A549 (cell line): ENCODE results near the gene ADAM12. TPM values are rescaled to one million over a fixed set of nuclear protein-coding genes. Genes with fewer than 3 reads are reported as not detected.

ENCODE experiments used
- ATAC-seq, 2 experiments: fragments of 200-7000 bp in 1 of 2; fragments of >200 bp in 1 of 2; cut with Nextera tagmentation in 1 of 2; cut with Tn5 transposase in 1 of 2; 3 replicates each; pipeline versions ENCODE4 v1.8.0 to v1.9.1; 2018 to 2020; ENCODE audit warnings: mild to moderate bottlenecking in 1 of 2, moderate library complexity in 1 of 2
- CTCF ChIA-PET: fragments of 300-600 bp; sonication (Branson Sonifier 250); formaldehyde crosslinking; extraction: SDS; loops from one replicate; lab custom pipeline; 2021; ENCODE audit warnings: antibody characterized with exemption, inconsistent platforms; lab: Yijun Ruan, JAX
- POLR2A ChIA-PET: fragments of 350-600 bp; formaldehyde crosslinking; extraction: SDS; loops from one replicate; lab custom pipeline; 2021; ENCODE audit warnings: antibody characterized with exemption, inconsistent platforms; lab: Yijun Ruan, JAX
- DNase-seq, 2 experiments: peaks; one replicate each; pipeline versions ENCODE4 v3.0.0 to v3.0.0-alpha.2; 2011 to 2016; ENCODE audit warnings: low read depth in 1 of 2, low spot score in 1 of 2
- FAIRE-seq: peaks from 2 replicates; lab custom pipeline; 2011; peaks lifted over from hg19 to GRCh38; lab: Jason Lieb, UNC
- H3K27ac ChIP-seq, 2 experiments: fragments of >200 bp; sonication (Bioruptor Twin); formaldehyde crosslinking; 3 replicates each; pipeline ENCODE4 v1.5.1; 2016 to 2017
- H3K4me1 ChIP-seq: fragments of >200 bp; sonication (Bioruptor Twin); formaldehyde crosslinking; 3 replicates; pipeline ENCODE4 v1.6.1; 2016
- H3K4me2 ChIP-seq: fragments of >200 bp; sonication (Bioruptor Twin); formaldehyde crosslinking; 3 replicates; pipeline ENCODE4 v1.6.1; 2016
- H3K4me3 ChIP-seq: fragments of >200 bp; sonication (Bioruptor Twin); formaldehyde crosslinking; 3 replicates; pipeline ENCODE4 v1.5.1; 2016
- H3K9me3 ChIP-seq: fragments of >200 bp; sonication (Bioruptor Twin); formaldehyde crosslinking; 3 replicates; pipeline ENCODE4 v1.6.1; 2016
- CBX2 ChIP-seq: fragments of 200-600 bp; sonication (generic); IDR thresholded peaks from 2 replicates; pipeline ENCODE4 v1.6.1; 2016; ENCODE audit warnings: low read depth, mild to moderate bottlenecking, borderline replicate concordance
- CBX8 ChIP-seq: fragments of 200-600 bp; sonication (generic); IDR thresholded peaks from 2 replicates; pipeline ENCODE4 v1.6.1; 2016
- CHD2 ChIP-seq: fragments of 150-350 bp; IDR thresholded peaks from 2 replicates; pipeline ENCODE4 v1.6.1; 2014; ENCODE audit warnings: low read length; ENCODE audit not compliant: partially characterized antibody
- CTCF ChIP-seq: fragments of >200 bp; sonication (Bioruptor Twin); formaldehyde crosslinking; IDR thresholded peaks from 3 replicates; pipeline ENCODE4 v1.5.1; 2016
- EHF ChIP-seq: fragments of 250-450 bp; sonication (Bioruptor Pico); IDR thresholded peaks from 2 replicates; pipeline ENCODE4 v1.5.0; 2020; ENCODE audit warnings: mild to moderate bottlenecking
- EP300 ChIP-seq, 2 experiments: fragments of >200 bp; sonication (Bioruptor Twin); formaldehyde crosslinking; IDR thresholded peaks; 2 replicates in 1 of 2; 3 replicates in 1 of 2; pipeline ENCODE4 v1.6.1; 2016 to 2017
- FOSL2 ChIP-seq, 2 experiments: fragments of 450-650 bp in 1 of 2; fragments of >200 bp in 1 of 2; sonication (Bioruptor Twin) in 1 of 2; formaldehyde crosslinking; IDR thresholded peaks; 2 replicates each; pipeline versions ENCODE4 v1.5.0 to v1.6.1; 2016 to 2020; ENCODE audit warnings: mild to moderate bottlenecking in 1 of 2, moderate library complexity in 1 of 2
- FOXS1 ChIP-seq: fragments of 250-450 bp; sonication (Bioruptor Pico); IDR thresholded peaks from 2 replicates; pipeline ENCODE4 v1.5.0; 2020; ENCODE audit warnings: mild to moderate bottlenecking, moderate library complexity
- HOXA7 ChIP-seq: fragments of 250-450 bp; sonication (Bioruptor Pico); IDR thresholded peaks from 2 replicates; pipeline ENCODE4 v1.5.0; 2020; ENCODE audit warnings: mild to moderate bottlenecking, moderate library complexity
- HOXB5 ChIP-seq: fragments of 250-450 bp; sonication (Bioruptor Pico); IDR thresholded peaks from 2 replicates; pipeline ENCODE4 v1.5.0; 2020; ENCODE audit warnings: mild to moderate bottlenecking, moderate library complexity
- JUN ChIP-seq, 2 experiments: fragments of >200 bp; sonication (Bioruptor Twin); formaldehyde crosslinking; IDR thresholded peaks; 2 replicates in 1 of 2; 3 replicates in 1 of 2; pipeline ENCODE4 v1.6.1; 2016 to 2017
- KDM5A ChIP-seq: fragments of 200-600 bp; sonication (generic); IDR thresholded peaks from 2 replicates; pipeline ENCODE4 v1.6.1; 2016; ENCODE audit warnings: antibody characterized with exemption, mild to moderate bottlenecking
- MAX ChIP-seq: IDR thresholded peaks from 2 replicates; pipeline ENCODE4 v1.6.1; 2012
- MAZ ChIP-seq: fragments of 150-350 bp; IDR thresholded peaks from 2 replicates; pipeline ENCODE4 v1.6.1; 2014; ENCODE audit warnings: antibody characterized with exemption, low read depth, low read length, borderline replicate concordance
- NPAS2 ChIP-seq: fragments of 250-450 bp; sonication (Bioruptor Pico); IDR thresholded peaks from 2 replicates; pipeline ENCODE4 v1.8.0; 2022; ENCODE audit warnings: mild to moderate bottlenecking, moderate library complexity, borderline replicate concordance
- POLR2AphosphoS2 ChIP-seq: conservative IDR thresholded peaks from 2 replicates; pipeline ENCODE4 v1.6.1; 2012; ENCODE audit warnings: low read length, improper control_type of control experiment, inconsistent platforms
- RARB ChIP-seq: fragments of 250-450 bp; sonication (Bioruptor Pico); IDR thresholded peaks from 2 replicates; pipeline ENCODE4 v1.8.0; 2021; ENCODE audit warnings: mild to moderate bottlenecking, moderate library complexity
- REST ChIP-seq: fragments of 200-600 bp; sonication (generic); IDR thresholded peaks from 2 replicates; pipeline ENCODE4 v1.6.1; 2016; ENCODE audit warnings: antibody characterized with exemption, mild to moderate bottlenecking, moderate library complexity
- WGBS: methylation state at CpG from one replicate; pipeline ENCODE4 v1.1.6; 2017; ENCODE audit errors: missing lambda C conversion rate; 5-methylcytosine and 5-hydroxymethylcytosine counted together
- polyA plus RNA-seq, 4 experiments: library from polyadenylated mRNA; depleted of rRNA in 3 of 4; stranded (reverse); fragments of >200 nt; fragmentation: RNase III in 1 of 4; extraction: RNeasy Plus Mini Kit Qiagen cat#74134 plus additional on column Dnase treatment in 1 of 4; gene quantifications; 2 replicates in 3 of 4; 3 replicates in 1 of 4; pipeline ENCODE4 v1.2.3, GENCODE V29; 2011 to 2017

ADAM12 gene
- polyA plus RNA-seq, 2 of the 4 experiments (the other 2 are of a cell fraction): 1.6 to 4.8 TPM

GRCh38 chr10:126272526-126272925 is 115.8 kb downstream of the ADAM12 start:
- Histone ChIP-seq H3K4me1 (no peaks in the 10 kb centered on the region), H3K4me2 (no peak overlapping the region), H3K27ac (no peak overlapping the region), H3K9me3 (no peaks in the 10 kb centered on the region), H3K4me3 (no peak overlapping the region)
- CTCF ChIA-PET: interaction anchor here (0.7 kb wide), 1 partner anchor 13 kb away, joined by 3 read pairs; no protein-coding TSS in a partner anchor
- DNase-seq: no peak
- POLR2A ChIA-PET: no interaction called here
- WGBS: 60% methylated on average over 2 of the region's 2 CpGs
- TF ChIP-seq EHF (CRISPR knock-in tag) (no peak), CTCF (no peak), POLR2AphosphoS2 (no peak), KDM5A (no peak), CHD2 (no peak)
- TF ChIP-seq, all 56 proteins: peak for 0
- ATAC-seq (no peak), FAIRE-seq (no peak)

GRCh38 chr10:126270111-126270510 is 118.2 kb downstream of the ADAM12 start:
- H3K27ac ChIP-seq: no peak overlapping the region
- ATAC-seq: no peak
- POLR2A ChIA-PET: no interaction called here
- no peak overlapping the region for H3K4me3 ChIP-seq
- no peak overlapping the region for H3K4me2 ChIP-seq
- TF ChIP-seq FOSL2 (IDR thresholded peaks at IDR 0.05) (no peak), FOSL2 (CRISPR knock-in tag; IDR thresholded peaks at IDR 0.05) (no peak), EP300 (IDR thresholded peaks at IDR 0.05) (no peak), JUN (IDR thresholded peaks at IDR 0.05) (no peak), HOXB5 (CRISPR knock-in tag) (no peak), MAX (no peak), KDM5A (no peak), HOXA7 (no peak), CBX2 (no peak), NPAS2 (CRISPR knock-in tag) (no peak)
- CTCF ChIA-PET: interaction anchor here (1.6 kb wide), 1 partner anchor 11 kb away, joined by 6 read pairs; no protein-coding TSS in a partner anchor
- DNase-seq: no peak
- H3K9me3 ChIP-seq: peaks cover 3% of the 10 kb centered on the region; the same call in 1 of the 3 replicates
- WGBS: 73% methylated on average over 5 of the region's 5 CpGs
- no peaks in the 10 kb centered on the region for H3K4me1 ChIP-seq
- no peak for FAIRE-seq

GRCh38 chr10:126268013-126268920 is 120.0 kb downstream of the ADAM12 start:
- CTCF ChIA-PET: interaction anchor here (1.6 kb wide), 1 partner anchor 9 kb away, joined by 6 read pairs; no protein-coding TSS in a partner anchor

More at GRCh38 chr10:126268013-126268920, 120.0 kb downstream of the ADAM12 start:
- peaks cover 3% of the 10 kb centered on the region; the same call in 1 of the 3 replicates for H3K9me3 ChIP-seq
- no peak for DNase-seq
- FAIRE-seq: no peak
- H3K4me1 ChIP-seq: no peaks in the 10 kb centered on the region
- TF ChIP-seq NPAS2 (CRISPR knock-in tag) (no peak), RARB (CRISPR knock-in tag) (no peak), FOXS1 (CRISPR knock-in tag) (no peak), CBX2 (no peak), HOXB5 (CRISPR knock-in tag) (no peak), CBX8 (no peak), MAZ (no peak), EHF (CRISPR knock-in tag) (no peak), REST (no peak)
- TF ChIP-seq, all 56 proteins: peak for 0
- no peak for ATAC-seq
- no peak overlapping the region for H3K27ac ChIP-seq
- WGBS: 55% methylated on average over 12 of the region's 12 CpGs
- POLR2A ChIA-PET: no interaction called here
- H3K4me2 ChIP-seq: no peak overlapping the region
- no peak overlapping the region for H3K4me3 ChIP-seq
